ENCODE results near the gene DBX1.
A peak's percentile ranks its signal among the peaks of the same experiment; 100 is the strongest.

Gene DBX1

DNA sequence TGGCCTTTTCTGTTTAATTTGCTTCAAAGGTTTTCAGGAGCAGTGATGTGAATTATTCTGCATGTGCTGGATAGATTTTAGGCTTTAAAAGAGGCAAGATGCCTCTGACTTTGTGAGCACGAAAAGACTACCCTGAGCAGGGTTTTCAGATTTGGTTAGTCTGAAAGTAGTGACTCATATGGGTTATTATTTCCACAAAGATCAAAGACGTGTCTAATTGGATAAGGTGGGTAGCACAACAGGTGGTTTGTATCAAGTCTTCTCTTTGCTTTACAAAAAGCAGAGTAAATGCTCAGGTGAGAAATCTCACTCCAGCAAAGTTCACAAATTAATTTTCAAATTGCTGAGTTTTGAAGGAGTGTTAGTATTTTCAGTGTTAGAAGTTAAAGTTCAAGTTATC, 37.6 kb upstream of the DBX1 start:
- Histone ChIP-seq H3K14ac (ENCODE audit: low read length) (no peak overlapping the region), H3K18ac (ENCODE audit: low read length) (no peak overlapping the region), H2BK5ac (ENCODE audit: low read depth, low read length, poor library complexity) (no peak overlapping the region), H3K9me3 (ENCODE audit: insufficient read depth, low read depth, low read length) (no peaks in the 10 kb centered on the region), H3K79me1 (ENCODE audit: low read length) (no peaks in the 10 kb centered on the region), H2BK12ac (ENCODE audit: low read length) (no peak overlapping the region), H3K4ac (ENCODE audit: low read depth, low read length) (no peak overlapping the region), H4K91ac (ENCODE audit: low read depth, low read length) (no peak overlapping the region), H3K36me3 (ENCODE audit: control insufficient read depth in 1 of 2, insufficient read depth in 2 of 2, low read length in 2 of 2) (no peaks in the 10 kb centered on the region), H3K27ac (ENCODE audit: low read depth, low read length) (no peak overlapping the region), H2AK5ac (ENCODE audit: low read length) (no peak overlapping the region), H2BK120ac (ENCODE audit: insufficient read depth, low read length, poor library complexity) (no peak overlapping the region), H3K79me2 (ENCODE audit: control insufficient read depth, insufficient read depth, low read length, poor library complexity) (no peaks in the 10 kb centered on the region), H3K27me3 (ENCODE audit: insufficient read depth, low read length) (no peaks in the 10 kb centered on the region), H2AFZ (ENCODE audit: insufficient read depth, low read length, poor library complexity) (no peak overlapping the region), H3K23ac (ENCODE audit: low read length) (no peak overlapping the region), H4K12ac (ENCODE audit: low read depth, low read length) (no peak overlapping the region), H4K8ac (ENCODE audit: low read depth, low read length) (no peak overlapping the region), H3K4me1 (ENCODE audit: control insufficient read depth in 1 of 2, insufficient read depth in 2 of 2, low read length in 2 of 2) (no peaks in the 10 kb centered on the region), H3K4me2 (ENCODE audit: low read length) (no peak overlapping the region), H3K9ac (ENCODE audit: low read length) (no peak overlapping the region), H3K4me3 (ENCODE audit: low read depth, low read length) (no peak overlapping the region)
- no peak for DNase-seq
- WGBS (ENCODE audit: extremely low coverage, insufficient coverage, insufficient read length), result no CpG with 5 or more reads among the region's 2 CpGs

DNA sequence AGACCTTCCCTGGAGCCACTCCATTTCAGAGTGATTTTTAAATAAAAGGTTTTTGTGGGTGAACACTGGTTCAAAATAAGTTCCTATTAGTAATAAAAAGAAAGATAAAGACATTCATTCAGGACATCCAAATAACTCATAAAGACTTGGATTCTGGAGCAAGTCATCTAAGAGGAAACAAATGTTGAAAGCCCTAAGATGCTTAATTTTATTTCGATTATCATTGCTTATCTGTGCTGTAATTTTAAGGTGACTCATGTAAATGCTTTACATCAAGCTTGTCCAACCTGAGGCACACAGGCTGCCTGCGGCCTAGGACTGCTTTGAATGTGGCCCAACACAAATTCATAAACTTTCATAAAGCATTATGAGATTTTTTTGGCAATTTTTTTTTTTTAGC, 34.2 kb upstream of the DBX1 start:
- no peaks in the 10 kb centered on the region for H3K4me1 ChIP-seq (ENCODE audit: control insufficient read depth in 1 of 2, insufficient read depth in 2 of 2, low read length in 2 of 2)
- no peak overlapping the region for H3K9ac ChIP-seq (ENCODE audit: low read length)
- H3K36me3 ChIP-seq (ENCODE audit: control insufficient read depth in 1 of 2, insufficient read depth in 2 of 2, low read length in 2 of 2), result no peaks in the 10 kb centered on the region
- H2AK5ac ChIP-seq (ENCODE audit: low read length), result no peak overlapping the region
- H3K4ac ChIP-seq (ENCODE audit: low read depth, low read length), result no peak overlapping the region
- H2BK5ac ChIP-seq (ENCODE audit: low read depth, low read length, poor library complexity), result no peak overlapping the region
- no peak overlapping the region for H2AFZ ChIP-seq (ENCODE audit: insufficient read depth, low read length, poor library complexity)
- H3K4me3 ChIP-seq (ENCODE audit: low read depth, low read length), result no peak overlapping the region
- DNase-seq, result no peak
- no peak overlapping the region for H3K23ac ChIP-seq (ENCODE audit: low read length)
- no peak overlapping the region for H3K4me2 ChIP-seq (ENCODE audit: low read length)
- H4K91ac ChIP-seq (ENCODE audit: low read depth, low read length), result no peak overlapping the region
- H3K18ac ChIP-seq (ENCODE audit: low read length), result no peak overlapping the region
- no peak overlapping the region for H2BK12ac ChIP-seq (ENCODE audit: low read length)
- H4K12ac ChIP-seq (ENCODE audit: low read depth, low read length), result no peak overlapping the region
- WGBS (ENCODE audit: extremely low coverage, insufficient coverage, insufficient read length), result no CpG with 5 or more reads among the region's 2 CpGs
- H4K8ac ChIP-seq (ENCODE audit: low read depth, low read length), result no peak overlapping the region
- H3K79me1 ChIP-seq (ENCODE audit: low read length), result no peaks in the 10 kb centered on the region
- H3K27ac ChIP-seq (ENCODE audit: low read depth, low read length), result no peak overlapping the region
- H2BK120ac ChIP-seq (ENCODE audit: insufficient read depth, low read length, poor library complexity), result no peak overlapping the region
- no peaks in the 10 kb centered on the region for H3K27me3 ChIP-seq (ENCODE audit: insufficient read depth, low read length)
- no peaks in the 10 kb centered on the region for H3K79me2 ChIP-seq (ENCODE audit: control insufficient read depth, insufficient read depth, low read length, poor library complexity)
- H3K9me3 ChIP-seq (ENCODE audit: insufficient read depth, low read depth, low read length), result no peaks in the 10 kb centered on the region
- H3K14ac ChIP-seq (ENCODE audit: low read length), result no peak overlapping the region

DNA sequence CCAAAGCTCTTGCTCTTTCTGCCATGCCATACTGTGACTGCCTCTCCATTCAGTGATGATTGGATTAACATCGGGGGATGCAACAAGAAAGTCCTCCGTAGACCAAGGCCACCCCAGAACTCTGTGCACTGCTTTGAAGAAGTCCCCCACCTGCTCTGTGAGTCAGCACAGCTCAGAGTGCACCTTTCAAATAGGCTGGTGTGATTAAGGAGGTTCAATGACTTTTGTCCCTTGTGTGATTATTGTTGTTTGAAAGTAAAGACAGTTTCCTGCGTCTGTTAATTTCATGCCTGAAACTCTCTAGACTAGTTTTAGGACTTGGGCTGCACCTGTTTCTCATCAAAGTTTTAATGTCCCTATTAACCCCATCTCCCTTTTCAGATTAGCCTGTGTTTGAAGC, 33.0 kb upstream of the DBX1 start:
- Histone ChIP-seq H3K79me2 (ENCODE audit: control insufficient read depth, insufficient read depth, low read length, poor library complexity) (no peaks in the 10 kb centered on the region), H3K4me2 (ENCODE audit: low read length) (no peak overlapping the region), H3K9ac (ENCODE audit: low read length) (no peak overlapping the region), H2BK120ac (ENCODE audit: insufficient read depth, low read length, poor library complexity) (no peak overlapping the region), H3K18ac (ENCODE audit: low read length) (no peak overlapping the region), H3K27ac (ENCODE audit: low read depth, low read length) (no peak overlapping the region), H3K4ac (ENCODE audit: low read depth, low read length) (no peak overlapping the region), H2AK5ac (ENCODE audit: low read length) (no peak overlapping the region), H3K36me3 (ENCODE audit: control insufficient read depth in 1 of 2, insufficient read depth in 2 of 2, low read length in 2 of 2) (no peaks in the 10 kb centered on the region), H3K14ac (ENCODE audit: low read length) (no peak overlapping the region), H3K79me1 (ENCODE audit: low read length) (no peaks in the 10 kb centered on the region), H3K4me1 (ENCODE audit: control insufficient read depth in 1 of 2, insufficient read depth in 2 of 2, low read length in 2 of 2) (no peaks in the 10 kb centered on the region), H4K91ac (ENCODE audit: low read depth, low read length) (no peak overlapping the region), H2AFZ (ENCODE audit: insufficient read depth, low read length, poor library complexity) (no peak overlapping the region), H4K8ac (ENCODE audit: low read depth, low read length) (no peak overlapping the region), H2BK5ac (ENCODE audit: low read depth, low read length, poor library complexity) (no peak overlapping the region), H4K12ac (ENCODE audit: low read depth, low read length) (no peak overlapping the region), H2BK12ac (ENCODE audit: low read length) (no peak overlapping the region), H3K27me3 (ENCODE audit: insufficient read depth, low read length) (no peaks in the 10 kb centered on the region), H3K23ac (ENCODE audit: low read length) (no peak overlapping the region), H3K9me3 (ENCODE audit: insufficient read depth, low read depth, low read length) (no peaks in the 10 kb centered on the region), H3K4me3 (ENCODE audit: low read depth, low read length) (no peak overlapping the region)
- WGBS (ENCODE audit: extremely low coverage, insufficient coverage, insufficient read length), result no CpG with 5 or more reads among the region's 3 CpGs
- no peak for DNase-seq

DNA sequence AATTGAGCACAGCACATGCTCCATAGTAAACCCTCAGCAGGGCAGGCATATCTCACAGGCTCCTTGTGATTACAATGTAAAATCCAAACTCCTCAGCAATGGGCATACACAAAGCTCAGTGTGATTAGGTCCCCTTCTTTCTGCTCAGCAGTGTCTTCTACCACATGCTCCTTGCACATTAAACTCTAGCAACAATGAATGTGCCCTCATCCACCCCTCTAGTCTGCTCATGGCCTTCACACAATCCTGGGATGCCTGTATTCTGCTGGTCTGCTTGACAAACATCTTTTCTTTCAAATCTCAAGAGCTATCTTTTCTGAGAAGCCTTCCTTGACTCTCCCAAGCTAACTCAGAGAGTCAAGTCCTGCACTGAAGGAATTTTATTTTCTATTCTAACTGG, 32.4 kb upstream of the DBX1 start:
- Histone ChIP-seq H3K4ac (ENCODE audit: low read depth, low read length) (no peak overlapping the region), H2BK120ac (ENCODE audit: insufficient read depth, low read length, poor library complexity) (no peak overlapping the region), H3K18ac (ENCODE audit: low read length) (no peak overlapping the region), H2BK5ac (ENCODE audit: low read depth, low read length, poor library complexity) (no peak overlapping the region), H3K9ac (ENCODE audit: low read length) (no peak overlapping the region), H2AK5ac (ENCODE audit: low read length) (no peak overlapping the region), H3K79me1 (ENCODE audit: low read length) (no peaks in the 10 kb centered on the region), H2AFZ (ENCODE audit: insufficient read depth, low read length, poor library complexity) (no peak overlapping the region), H3K4me3 (ENCODE audit: low read depth, low read length) (no peak overlapping the region), H3K79me2 (ENCODE audit: control insufficient read depth, insufficient read depth, low read length, poor library complexity) (no peaks in the 10 kb centered on the region), H3K27me3 (ENCODE audit: insufficient read depth, low read length) (no peaks in the 10 kb centered on the region), H4K91ac (ENCODE audit: low read depth, low read length) (no peak overlapping the region), H4K12ac (ENCODE audit: low read depth, low read length) (no peak overlapping the region), H2BK12ac (ENCODE audit: low read length) (no peak overlapping the region), H3K4me1 (ENCODE audit: control insufficient read depth in 1 of 2, insufficient read depth in 2 of 2, low read length in 2 of 2) (no peaks in the 10 kb centered on the region), H3K9me3 (ENCODE audit: insufficient read depth, low read depth, low read length) (no peaks in the 10 kb centered on the region), H3K36me3 (ENCODE audit: control insufficient read depth in 1 of 2, insufficient read depth in 2 of 2, low read length in 2 of 2) (no peaks in the 10 kb centered on the region), H3K27ac (ENCODE audit: low read depth, low read length) (no peak overlapping the region), H3K23ac (ENCODE audit: low read length) (no peak overlapping the region), H3K14ac (ENCODE audit: low read length) (no peak overlapping the region), H4K8ac (ENCODE audit: low read depth, low read length) (no peak overlapping the region), H3K4me2 (ENCODE audit: low read length) (no peak overlapping the region)
- DNase-seq, result peak; percentile 70 to 87

- H3K79me1 ChIP-seq (ENCODE audit: low read length), result no peaks in the 10 kb centered on the region
- H2BK5ac ChIP-seq (ENCODE audit: low read depth, low read length, poor library complexity), result no peak overlapping the region
- H3K79me2 ChIP-seq (ENCODE audit: control insufficient read depth, insufficient read depth, low read length, poor library complexity), result no peaks in the 10 kb centered on the region
- no peak overlapping the region for H4K12ac ChIP-seq (ENCODE audit: low read depth, low read length)
- H3K4me2 ChIP-seq (ENCODE audit: low read length), result no peak overlapping the region
- no peak overlapping the region for H3K14ac ChIP-seq (ENCODE audit: low read length)
- no peak overlapping the region for H3K4ac ChIP-seq (ENCODE audit: low read depth, low read length)
- H3K27ac ChIP-seq (ENCODE audit: low read depth, low read length), result no peak overlapping the region
- no peaks in the 10 kb centered on the region for H3K36me3 ChIP-seq (ENCODE audit: control insufficient read depth in 1 of 2, insufficient read depth in 2 of 2, low read length in 2 of 2)
- H2BK12ac ChIP-seq (ENCODE audit: low read length), result no peak overlapping the region
- peak; percentile 65 to 92 for DNase-seq
- no peak overlapping the region for H3K9ac ChIP-seq (ENCODE audit: low read length)
- H3K4me3 ChIP-seq (ENCODE audit: low read depth, low read length), result no peak overlapping the region
- H2AFZ ChIP-seq (ENCODE audit: insufficient read depth, low read length, poor library complexity), result no peak overlapping the region
- no peak overlapping the region for H2AK5ac ChIP-seq (ENCODE audit: low read length)
- H3K9me3 ChIP-seq (ENCODE audit: insufficient read depth, low read depth, low read length), result no peaks in the 10 kb centered on the region
- WGBS (ENCODE audit: extremely low coverage, insufficient coverage, insufficient read length), result no CpG with 5 or more reads among the region's 2 CpGs
- no peaks in the 10 kb centered on the region for H3K4me1 ChIP-seq (ENCODE audit: control insufficient read depth in 1 of 2, insufficient read depth in 2 of 2, low read length in 2 of 2)
- no peak overlapping the region for H4K8ac ChIP-seq (ENCODE audit: low read depth, low read length)
- H4K91ac ChIP-seq (ENCODE audit: low read depth, low read length), result no peak overlapping the region
- H3K23ac ChIP-seq (ENCODE audit: low read length), result no peak overlapping the region
- H2BK120ac ChIP-seq (ENCODE audit: insufficient read depth, low read length, poor library complexity), result no peak overlapping the region
- no peak overlapping the region for H3K18ac ChIP-seq (ENCODE audit: low read length)
- no peaks in the 10 kb centered on the region for H3K27me3 ChIP-seq (ENCODE audit: insufficient read depth, low read length)
Observed at GRCh38 chr11:20192151-20192550, 31.9 kb upstream of the DBX1 start.
